Nephron progenitor cell (in vitro differentiated cells): ENCODE data around the gene NR1H3.
A peak's percentile ranks its signal among the peaks of the same experiment; 100 is the strongest.
"Not testable (repeated sequence)": the region's sequence is repeated elsewhere in the genome, so short reads cannot be mapped to it uniquely, and the experiment has no call there.

Source experiments
- DNase-seq: peaks from one replicate; pipeline ENCODE4 v3.0.0; 2021
- H3K27ac Mint-ChIP-seq: 2 replicates; pipeline ENCODE4 v1.8.0; 2021; ENCODE audit warnings: mild to moderate bottlenecking, moderate library complexity, mixed read lengths
- H3K27me3 Mint-ChIP-seq: 2 replicates; pipeline ENCODE4 v1.8.0; 2021; ENCODE audit warnings: mild to moderate bottlenecking, low read depth, mixed read lengths; ENCODE audit not compliant: poor library complexity
- H3K36me3 Mint-ChIP-seq: 2 replicates; pipeline ENCODE4 v1.8.0; 2021; ENCODE audit warnings: low read depth, mixed read lengths
- H3K4me1 Mint-ChIP-seq: 2 replicates; pipeline ENCODE4 v1.8.0; 2021; ENCODE audit warnings: mixed read lengths
- H3K4me3 Mint-ChIP-seq: 2 replicates; pipeline ENCODE4 v1.8.0; 2021; ENCODE audit warnings: mild to moderate bottlenecking, moderate library complexity, mixed read lengths
- H3K9me3 Mint-ChIP-seq: 2 replicates; pipeline ENCODE4 v1.8.0; 2021; ENCODE audit warnings: mild to moderate bottlenecking, moderate library complexity, mixed read lengths
- TF ChIP-seq, protein P1 (sequence below): fragments of 200-600 bp; sonication (generic); IDR thresholded peaks from 2 replicates; pipeline ENCODE4 v1.5.0; 2021; ENCODE audit warnings: antibody characterized with exemption

The NR1H3 gene

GRCh38 chr11:47308050-47308823, 50.4 kb downstream of the NR1H3 start:
- H3K9me3 Mint-ChIP-seq = peaks cover 15% of the 10 kb centered on the region
- peaks cover 16% of the 10 kb centered on the region for H3K4me1 Mint-ChIP-seq
- TF ChIP-seq, protein P1, sequence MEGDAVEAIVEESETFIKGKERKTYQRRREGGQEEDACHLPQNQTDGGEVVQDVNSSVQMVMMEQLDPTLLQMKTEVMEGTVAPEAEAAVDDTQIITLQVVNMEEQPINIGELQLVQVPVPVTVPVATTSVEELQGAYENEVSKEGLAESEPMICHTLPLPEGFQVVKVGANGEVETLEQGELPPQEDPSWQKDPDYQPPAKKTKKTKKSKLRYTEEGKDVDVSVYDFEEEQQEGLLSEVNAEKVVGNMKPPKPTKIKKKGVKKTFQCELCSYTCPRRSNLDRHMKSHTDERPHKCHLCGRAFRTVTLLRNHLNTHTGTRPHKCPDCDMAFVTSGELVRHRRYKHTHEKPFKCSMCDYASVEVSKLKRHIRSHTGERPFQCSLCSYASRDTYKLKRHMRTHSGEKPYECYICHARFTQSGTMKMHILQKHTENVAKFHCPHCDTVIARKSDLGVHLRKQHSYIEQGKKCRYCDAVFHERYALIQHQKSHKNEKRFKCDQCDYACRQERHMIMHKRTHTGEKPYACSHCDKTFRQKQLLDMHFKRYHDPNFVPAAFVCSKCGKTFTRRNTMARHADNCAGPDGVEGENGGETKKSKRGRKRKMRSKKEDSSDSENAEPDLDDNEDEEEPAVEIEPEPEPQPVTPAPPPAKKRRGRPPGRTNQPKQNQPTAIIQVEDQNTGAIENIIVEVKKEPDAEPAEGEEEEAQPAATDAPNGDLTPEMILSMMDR = no peak
- H3K27me3 Mint-ChIP-seq = no peaks in the 10 kb centered on the region
- DNase-seq = no peak
- no peak overlapping the region for H3K27ac Mint-ChIP-seq
- H3K36me3 Mint-ChIP-seq = peaks cover 51% of the 10 kb centered on the region
- H3K4me3 Mint-ChIP-seq = no peak overlapping the region

- Mint-ChIP-seq H3K9me3 (no peaks in the 10 kb centered on the region), H3K4me3 (no peak overlapping the region), H3K27me3 (no peaks in the 10 kb centered on the region), H3K36me3 (peaks cover 34% of the 10 kb centered on the region), H3K27ac (no peak overlapping the region), H3K4me1 (no peaks in the 10 kb centered on the region)
- no peak for DNase-seq
- TF ChIP-seq, protein P1 = no peak
These were observed 57.2 kb downstream of the NR1H3 start for GRCh38 chr11:47314992-47315391.

DNA sequence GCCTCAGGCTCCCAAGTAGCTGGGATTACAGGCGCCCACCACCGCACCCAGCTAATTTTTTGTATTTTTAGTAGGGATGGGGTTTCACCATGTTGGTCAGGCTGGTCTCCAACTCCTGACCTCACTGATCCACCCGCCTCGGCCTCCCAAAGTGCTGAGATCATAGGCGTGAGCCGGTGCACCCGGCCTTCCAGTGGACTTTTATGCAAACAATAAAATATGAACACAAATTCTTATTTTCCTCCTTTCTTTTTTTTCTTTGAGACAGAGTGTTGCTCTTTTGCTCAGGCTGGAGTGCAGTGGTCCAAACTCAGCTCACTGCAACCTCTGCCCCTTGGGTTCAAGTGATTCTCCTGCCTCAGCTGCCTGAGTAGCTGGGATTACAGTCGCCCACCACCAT, 58.7 kb downstream of the NR1H3 start:
- not testable (repeated sequence) for H3K27ac Mint-ChIP-seq, H3K27me3 Mint-ChIP-seq, DNase-seq, H3K4me3 Mint-ChIP-seq, H3K9me3 Mint-ChIP-seq, H3K4me1 Mint-ChIP-seq
- H3K36me3 Mint-ChIP-seq = peaks cover 34% of the 10 kb centered on the region

- TF ChIP-seq, protein P1 = no peak
- Mint-ChIP-seq H3K27me3 (no peaks in the 10 kb centered on the region), H3K36me3 (peaks cover 37% of the 10 kb centered on the region), H3K27ac (peak overlapping the region; percentile 77), H3K9me3 (no peaks in the 10 kb centered on the region), H3K4me3 (no peak overlapping the region), H3K4me1 (no peaks in the 10 kb centered on the region)
- DNase-seq = no peak
These were observed 59.5 kb downstream of the NR1H3 start for GRCh38 chr11:47317064-47317828.

- no peaks in the 10 kb centered on the region for H3K9me3 Mint-ChIP-seq
- no peaks in the 10 kb centered on the region for H3K4me1 Mint-ChIP-seq
- no peak overlapping the region for H3K4me3 Mint-ChIP-seq
- no peak for DNase-seq
- H3K27ac Mint-ChIP-seq = no peak overlapping the region
- H3K27me3 Mint-ChIP-seq = no peaks in the 10 kb centered on the region
- H3K36me3 Mint-ChIP-seq = peaks cover 37% of the 10 kb centered on the region
- TF ChIP-seq, protein P1 = no peak
These were observed 60.4 kb downstream of the NR1H3 start for GRCh38 chr11:47318166-47318565.
